Esophagus muscularis mucosa (tissue), 4 donors: ENCODE measurements around the gene MOB3A. TPM values are rescaled to one million over a fixed set of nuclear protein-coding genes. Genes with fewer than 3 reads are reported as not detected.

Experiments
- DNase-seq: peaks from one replicate; pipeline ENCODE4 v3.0.0-alpha.2; 2017; ENCODE audit errors: extremely low spot score
- H3K27ac ChIP-seq, 4 donors: fragments of 200-600 bp; sonication (generic); replicated peaks in 1 of 4; 1 replicate in 3 of 4; 2 replicates in 1 of 4; pipeline ENCODE4 v1.5.1; 2016 to 2019; ENCODE audit warnings: mild to moderate bottlenecking in 1 of 4
- H3K27me3 ChIP-seq, 4 donors: fragments of 200-600 bp; sonication (generic); one replicate each; pipeline versions ENCODE4 v1.5.1 to v1.6.0; 2016 to 2019
- H3K36me3 ChIP-seq, 4 donors: fragments of 200-600 bp; sonication (generic); one replicate each; pipeline ENCODE4 v1.5.1; 2016 to 2019
- H3K4me1 ChIP-seq, 4 donors: fragments of 200-600 bp; sonication (generic); one replicate each; pipeline ENCODE4 v1.5.1; 2016 to 2019
- H3K4me3 ChIP-seq, 4 donors: fragments of 200-600 bp; sonication (generic); 1 replicate in 2 of 4; 2 replicates in 2 of 4; pipeline ENCODE4 v1.5.1; 2016 to 2019; ENCODE audit warnings: mild to moderate bottlenecking in 4 of 4, moderate library complexity in 1 of 4
- H3K9me3 ChIP-seq, 4 donors: fragments of 200-600 bp; sonication (generic); 1 replicate in 3 of 4; 2 replicates in 1 of 4; pipeline ENCODE4 v1.5.1; 2016 to 2019
- EP300 ChIP-seq: sonication (generic); formaldehyde crosslinking; IDR thresholded peaks from one replicate; pipeline ENCODE4 v1.6.1; 2017; ENCODE audit warnings: antibody characterized with exemption
- POLR2A ChIP-seq: fragments of 450-650 bp; IDR thresholded peaks from one replicate; pipeline ENCODE4 v1.6.1; 2017; ENCODE audit warnings: antibody characterized with exemption, moderate library complexity, mild to moderate bottlenecking, low read depth
- POLR2AphosphoS5 ChIP-seq, 2 donors: sonication (generic); formaldehyde crosslinking; IDR thresholded peaks; one replicate each; pipeline ENCODE4 v1.6.1; 2017; ENCODE audit warnings: antibody characterized with exemption in 2 of 2
- WGBS: methylation state at CpG from one replicate; pipeline ENCODE4 v1.1.5; 2018; 5-methylcytosine and 5-hydroxymethylcytosine counted together
- intact Hi-C: fragments of 100-400 bp; cut with DNase I; formaldehyde crosslinking; loops from one replicate; pipeline ENCODE4 v1.15.1; 2023
- total RNA-seq, 4 donors: library from RNA; depleted of rRNA; stranded (reverse); fragments of >200 nt; gene quantifications; one replicate each; pipeline versions ENCODE4 v1.1.0 to v1.2.1, GENCODE V29; 2016
- TF ChIP-seq, protein P1 (sequence below), 3 experiments: fragments of 200-600 bp in 2 of 3; fragments of 450-650 bp in 1 of 3; sonication (generic) in 2 of 3; IDR thresholded peaks; one replicate each; pipeline ENCODE4 v1.5.1; 2017 to 2019; ENCODE audit warnings: antibody characterized with exemption in 3 of 3, mild to moderate bottlenecking in 2 of 3, moderate library complexity in 1 of 3

MOB3A gene
- total RNA-seq, 4 donors from 2014 or later = 43.6 to 85.2 (median 56.3) TPM

DNA sequence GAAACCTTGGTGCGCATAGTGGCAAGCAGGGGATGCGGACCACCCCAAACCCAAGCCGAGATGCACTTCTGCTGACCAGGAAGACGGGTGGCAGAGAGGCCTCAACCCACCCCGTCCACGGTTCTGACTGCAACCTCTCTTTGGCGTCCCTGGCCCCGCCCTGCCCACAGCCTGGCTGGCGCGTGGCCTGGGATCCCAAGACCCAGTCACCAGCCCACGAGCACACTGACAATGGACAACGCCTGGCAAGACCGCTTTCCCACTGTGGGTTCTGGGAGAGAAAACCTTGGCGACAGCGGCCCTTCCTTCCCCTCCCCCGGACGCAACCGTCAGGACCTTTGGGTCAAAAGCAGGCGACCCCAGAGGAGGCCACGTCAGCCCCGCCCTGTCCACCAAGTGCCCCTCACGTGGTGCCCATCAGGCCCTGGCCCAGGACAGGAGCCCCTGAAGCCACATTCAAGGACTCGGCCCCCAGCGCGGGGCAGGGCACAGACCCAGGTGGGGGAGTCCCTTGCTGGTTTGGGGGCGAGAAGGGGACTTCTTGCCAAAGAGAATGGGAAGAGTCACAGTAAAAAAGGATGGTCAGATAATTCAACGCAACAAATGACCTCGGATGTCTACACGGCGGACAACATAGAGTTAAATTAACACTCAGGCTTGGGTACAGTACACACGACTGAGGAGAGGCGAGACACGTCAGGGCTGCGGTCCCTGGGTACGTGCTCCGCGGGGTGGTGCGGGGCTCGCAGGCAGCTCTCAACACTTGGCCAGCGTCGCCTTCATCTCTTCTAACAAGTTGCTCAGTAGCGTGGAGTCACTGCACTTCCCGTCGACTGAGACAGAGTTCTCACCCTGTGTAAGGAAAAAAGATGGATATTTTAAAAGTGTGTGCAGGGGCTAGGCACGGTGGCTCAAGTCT lies 5.5 kb upstream of the MOB3A start:
- Histone ChIP-seq H3K36me3 (peaks cover 38 to 73% (median 69%) of the 10 kb centered on the region in 4 donors), H3K4me1 (peaks cover 8 to 19% (median 13%) of the 10 kb centered on the region in 4 donors), H3K4me3 (no peak overlapping the region), H3K27me3 (no peaks in the 10 kb centered on the region), H3K9me3 (no peaks in the 10 kb centered on the region), H3K27ac (no peak overlapping the region)
- no peak for TF ChIP-seq EP300
- TF ChIP-seq, protein P1, sequence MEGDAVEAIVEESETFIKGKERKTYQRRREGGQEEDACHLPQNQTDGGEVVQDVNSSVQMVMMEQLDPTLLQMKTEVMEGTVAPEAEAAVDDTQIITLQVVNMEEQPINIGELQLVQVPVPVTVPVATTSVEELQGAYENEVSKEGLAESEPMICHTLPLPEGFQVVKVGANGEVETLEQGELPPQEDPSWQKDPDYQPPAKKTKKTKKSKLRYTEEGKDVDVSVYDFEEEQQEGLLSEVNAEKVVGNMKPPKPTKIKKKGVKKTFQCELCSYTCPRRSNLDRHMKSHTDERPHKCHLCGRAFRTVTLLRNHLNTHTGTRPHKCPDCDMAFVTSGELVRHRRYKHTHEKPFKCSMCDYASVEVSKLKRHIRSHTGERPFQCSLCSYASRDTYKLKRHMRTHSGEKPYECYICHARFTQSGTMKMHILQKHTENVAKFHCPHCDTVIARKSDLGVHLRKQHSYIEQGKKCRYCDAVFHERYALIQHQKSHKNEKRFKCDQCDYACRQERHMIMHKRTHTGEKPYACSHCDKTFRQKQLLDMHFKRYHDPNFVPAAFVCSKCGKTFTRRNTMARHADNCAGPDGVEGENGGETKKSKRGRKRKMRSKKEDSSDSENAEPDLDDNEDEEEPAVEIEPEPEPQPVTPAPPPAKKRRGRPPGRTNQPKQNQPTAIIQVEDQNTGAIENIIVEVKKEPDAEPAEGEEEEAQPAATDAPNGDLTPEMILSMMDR (IDR thresholded peaks at IDR 0.05) = no peak
- no peak for TF ChIP-seq POLR2AphosphoS5 (IDR thresholded peaks at IDR 0.05)
- TF ChIP-seq POLR2A = no peak
- intact Hi-C loops = no loop called here
- DNase-seq = no peak
- 91% methylated on average over 45 of the region's 45 CpGs for WGBS

DNA sequence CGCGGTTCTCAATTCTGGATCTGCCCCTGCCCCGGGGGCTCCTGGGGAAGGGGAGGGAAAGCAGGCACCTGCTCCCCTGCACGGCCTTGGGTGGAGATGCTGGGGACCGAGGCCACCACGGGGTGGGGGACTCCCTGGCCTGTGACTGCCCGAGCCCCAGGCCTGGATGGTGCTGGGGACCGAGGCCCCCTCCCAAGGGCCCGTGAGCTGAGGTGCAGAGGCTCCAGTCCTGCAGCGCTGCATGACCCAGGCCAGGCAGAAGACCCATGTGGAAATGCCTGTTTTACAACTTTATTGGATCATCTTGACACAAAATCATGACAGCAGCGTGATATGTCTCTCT lies 4.6 kb upstream of the MOB3A start:
- DNase-seq = no peak
- Histone ChIP-seq H3K27me3 (no peaks in the 10 kb centered on the region), H3K4me1 (peaks cover 8 to 19% (median 14%) of the 10 kb centered on the region in 4 donors), H3K4me3 (no peak overlapping the region), H3K36me3 (peaks cover 30 to 63% (median 59%) of the 10 kb centered on the region in 4 donors), H3K9me3 (no peaks in the 10 kb centered on the region), H3K27ac (no peak overlapping the region)
- intact Hi-C loops = no loop called here
- WGBS = 92% methylated on average over 5 of the region's 11 CpGs
- TF ChIP-seq POLR2A = no peak
- no peak for TF ChIP-seq EP300

DNA sequence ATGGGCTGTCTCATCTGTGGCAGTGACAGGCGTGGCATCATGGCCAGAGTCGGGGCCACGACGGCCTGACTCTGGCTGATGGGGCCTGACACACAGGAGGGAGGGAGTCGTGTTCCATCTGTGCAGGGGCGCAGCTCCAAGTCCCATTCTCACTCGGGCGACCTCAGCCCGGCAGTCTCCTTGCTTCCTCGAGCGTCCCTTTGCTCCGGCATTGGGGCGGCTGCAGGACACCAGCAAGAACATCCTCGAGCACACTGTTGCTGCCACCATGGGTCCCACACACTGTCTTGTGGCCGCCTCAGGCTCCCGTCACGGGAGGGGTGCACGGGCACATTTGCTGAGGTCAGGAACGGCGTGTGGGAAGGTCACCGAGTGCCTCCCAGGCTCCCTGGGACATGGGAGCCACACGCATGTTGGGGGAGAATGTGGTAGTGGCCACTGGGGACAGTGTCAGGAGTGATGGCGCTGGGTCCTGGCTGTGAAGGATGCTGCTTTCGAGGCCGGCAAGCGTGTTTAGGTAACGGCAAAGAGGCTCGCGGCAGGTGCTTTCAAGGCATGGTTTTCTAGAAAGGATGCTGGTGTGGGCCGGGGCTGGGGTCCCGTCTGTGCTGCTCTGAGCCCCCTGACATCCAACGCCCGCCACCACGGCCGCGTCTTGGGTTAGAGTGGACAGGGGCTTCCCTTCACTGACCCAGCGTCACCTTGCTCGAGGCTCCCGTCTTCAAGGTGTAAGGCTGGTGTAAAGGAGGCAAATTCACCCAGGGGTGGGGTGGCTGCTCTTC lies 4.0 kb upstream of the MOB3A start:
- H3K27ac ChIP-seq = no peak overlapping the region
- no peaks in the 10 kb centered on the region for H3K27me3 ChIP-seq
- 91% methylated on average over 16 of the region's 39 CpGs for WGBS
- peaks cover 12 to 25% (median 19%) of the 10 kb centered on the region in 4 donors for H3K4me1 ChIP-seq
- peaks cover 27 to 58% (median 53%) of the 10 kb centered on the region in 4 donors for H3K36me3 ChIP-seq
- H3K4me3 ChIP-seq = no peak overlapping the region
- intact Hi-C loops = no loop called here
- TF ChIP-seq EP300 = no peak
- TF ChIP-seq POLR2AphosphoS5 (IDR thresholded peaks at IDR 0.05) = no peak
- no peak for TF ChIP-seq POLR2A
- TF ChIP-seq, protein P1 (IDR thresholded peaks at IDR 0.05) = no peak
- no peaks in the 10 kb centered on the region for H3K9me3 ChIP-seq
- DNase-seq = no peak

DNA sequence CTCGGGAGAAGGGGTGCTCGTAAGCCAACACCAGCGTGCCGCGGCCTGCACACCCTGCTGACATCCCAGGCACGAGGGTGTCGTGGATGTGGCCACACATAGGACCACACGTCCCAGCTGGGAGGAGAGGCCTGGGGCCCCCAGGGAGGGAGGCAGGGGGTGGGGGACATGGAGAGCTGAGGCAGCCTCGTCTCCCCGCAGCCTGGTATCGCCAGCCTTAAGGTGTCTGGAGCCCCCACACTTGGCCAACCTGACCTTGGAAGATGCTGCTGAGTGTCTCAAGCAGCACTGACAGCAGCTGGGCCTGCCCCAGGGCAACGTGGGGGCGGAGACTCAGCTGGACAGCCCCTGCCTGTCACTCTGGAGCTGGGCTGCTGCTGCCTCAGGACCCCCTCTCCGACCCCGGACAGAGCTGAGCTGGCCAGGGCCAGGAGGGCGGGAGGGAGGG lies 3.0 kb upstream of the MOB3A start:
- peaks cover 27 to 50% (median 48%) of the 10 kb centered on the region in 4 donors for H3K36me3 ChIP-seq
- H3K27ac ChIP-seq = peak overlapping the region in 1 of 4 donors; percentile 99
- TF ChIP-seq EP300 = no peak
- TF ChIP-seq, protein P1 (IDR thresholded peaks at IDR 0.05) = no peak
- TF ChIP-seq POLR2AphosphoS5 (IDR thresholded peaks at IDR 0.05) = no peak
- TF ChIP-seq POLR2A = no peak
- WGBS = 67% methylated on average over 6 of the region's 16 CpGs
- H3K4me3 ChIP-seq = no peak overlapping the region
- no peak for DNase-seq
- intact Hi-C loops = no loop called here
- H3K9me3 ChIP-seq = no peaks in the 10 kb centered on the region
- H3K27me3 ChIP-seq = no peaks in the 10 kb centered on the region
- H3K4me1 ChIP-seq = peaks cover 23 to 35% (median 30%) of the 10 kb centered on the region in 4 donors

DNA sequence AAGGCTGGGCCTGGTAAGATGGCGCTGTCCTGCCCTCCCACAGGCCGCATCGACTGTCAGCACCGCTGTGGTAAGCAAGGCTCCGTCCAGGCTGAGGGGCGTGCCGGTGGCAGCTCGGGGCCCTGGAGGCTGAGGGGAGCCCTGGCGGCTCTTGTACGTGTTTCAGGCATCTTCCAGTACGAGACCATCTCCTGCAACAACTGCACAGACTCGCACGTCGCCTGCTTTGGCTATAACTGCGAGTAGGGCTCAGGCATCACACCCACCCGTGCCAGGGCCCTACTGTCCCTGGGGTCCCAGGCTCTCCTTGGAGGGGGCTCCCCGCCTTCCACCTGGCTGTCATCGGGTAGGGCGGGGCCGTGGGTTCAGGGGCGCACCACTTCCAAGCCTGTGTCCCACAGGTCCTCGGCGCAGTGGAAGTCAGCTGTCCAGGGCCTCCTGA lies 1.8 kb upstream of the MOB3A start:
- no peaks in the 10 kb centered on the region for H3K27me3 ChIP-seq
- DNase-seq = no peak
- peak overlapping the region in 1 of 4 donors; percentile 83 for H3K4me3 ChIP-seq
- H3K27ac ChIP-seq = peak overlapping the region; percentile 22 to 99 (median 76)
- intact Hi-C loops = no loop called here
- WGBS = 89% methylated on average over 8 of the region's 23 CpGs
- H3K9me3 ChIP-seq = no peaks in the 10 kb centered on the region
- TF ChIP-seq POLR2AphosphoS5 (IDR thresholded peaks at IDR 0.05) = no peak
- TF ChIP-seq POLR2A = no peak
- TF ChIP-seq, protein P1 (IDR thresholded peaks at IDR 0.05) = no peak
- no peak for TF ChIP-seq EP300
- H3K36me3 ChIP-seq = peaks cover 27 to 43% (median 43%) of the 10 kb centered on the region in 4 donors
- peaks cover 27 to 47% (median 41%) of the 10 kb centered on the region in 4 donors for H3K4me1 ChIP-seq
